Measurements from ENCODE around the gene SLC26A1.

GRCh38 chr4:946103-946450 lies 47.1 kb downstream of the SLC26A1 start:
- TF ChIP-seq CTCF (IDR thresholded peaks at IDR 0.05; ENCODE audit: insufficient read depth, low read length, poor library complexity, severe bottlenecking) (no peak), EZH2phosphoT487 (conservative IDR thresholded peaks at IDR 0.05; ENCODE audit: low read length) (no peak)

Data from SU-DHL-6 (cell line).